B cell (primary cell): Measurements from ENCODE around the gene MAPKBP1. TPM values are rescaled to one million over a fixed set of nuclear protein-coding genes. Genes with fewer than 3 reads are reported as not detected.
A peak's percentile ranks its signal among the peaks of the same experiment; 100 is the strongest.

Source experiments
- ATAC-seq: fragments of 200-7000 bp; cut with Tn5 transposase; one replicate; pipeline ENCODE4 v1.10.0; 2021; ENCODE audit warnings: low read depth, mild to moderate bottlenecking, moderate number of reproducible peaks, moderate library complexity
- CTCF ChIA-PET: fragments of 350-600 bp; sonication (Branson Sonifier 250); formaldehyde crosslinking; loops from one replicate; lab custom pipeline; 2021; ENCODE audit warnings: antibody characterized with exemption, inconsistent platforms; lab: Charles Lee
- POLR2A ChIA-PET: fragments of 350-600 bp; sonication (Branson Sonifier 250); formaldehyde crosslinking; loops from one replicate; lab custom pipeline; 2021; ENCODE audit warnings: antibody characterized with exemption; lab: Charles Lee
- DNase-seq: peaks from one replicate; pipeline ENCODE4 v3.0.0; 2013
- H2AFZ ChIP-seq: 2 replicates; pipeline ENCODE4 v1.6.1; 2012; ENCODE audit warnings: mild to moderate bottlenecking, low read depth, low read length; ENCODE audit not compliant: insufficient read depth, poor library complexity, severe bottlenecking
- H3K27ac ChIP-seq, 2 donors: 1 replicate in 1 of 2; 2 replicates in 1 of 2; pipeline ENCODE4 v1.5.1; 2012 to 2013; ENCODE audit warnings: low read length in 2 of 2, mild to moderate bottlenecking in 2 of 2, moderate library complexity in 1 of 2
- H3K27me3 ChIP-seq, 4 experiments: fragments of 200-600 bp in 1 of 4; sonication (generic) in 1 of 4; replicated peaks in 1 of 4; 1 replicate in 2 of 4; 2 replicates in 2 of 4; pipeline versions ENCODE4 v1.6.1 to v1.7.0; 2013 to 2016; ENCODE audit warnings: low read length in 3 of 4, mild to moderate bottlenecking in 2 of 4, mixed read lengths in 1 of 4, moderate library complexity in 1 of 4; ENCODE audit not compliant: insufficient read depth in 4 of 4, control insufficient read depth in 3 of 4; ENCODE audit errors: control extremely low read depth in 1 of 4
- H3K36me3 ChIP-seq, 2 experiments: replicated peaks in 1 of 2; 1 replicate in 1 of 2; 2 replicates in 1 of 2; pipeline versions ENCODE4 v1.6.1 to v1.7.1; 2013; ENCODE audit warnings: low read length in 1 of 2; ENCODE audit not compliant: insufficient read depth in 2 of 2, control insufficient read depth in 1 of 2; ENCODE audit errors: control extremely low read depth in 1 of 2, extremely low read depth in 1 of 2
- H3K4me1 ChIP-seq, 2 donors: fragments of 200-600 bp in 1 of 2; sonication (generic) in 1 of 2; 1 replicate in 1 of 2; 2 replicates in 1 of 2; pipeline versions ENCODE4 v1.5.1 to v1.6.1; 2013 to 2017; ENCODE audit warnings: low read length in 2 of 2; ENCODE audit not compliant: control insufficient read depth in 2 of 2, insufficient read depth in 2 of 2
- H3K4me2 ChIP-seq: replicated peaks from 2 replicates; pipeline ENCODE3; 2012; ENCODE audit warnings: mild to moderate bottlenecking, low read depth, low read length; ENCODE audit not compliant: poor library complexity, severe bottlenecking
- H3K4me3 ChIP-seq, 5 experiments: fragments of 200-600 bp in 1 of 5; sonication (generic) in 1 of 5; 1 replicate in 3 of 5; 2 replicates in 2 of 5; pipeline versions ENCODE4 v1.5.1 to v1.7.0; 2011 to 2016; ENCODE audit warnings: low read length in 4 of 5, mild to moderate bottlenecking in 4 of 5, low read depth in 2 of 5, control low read depth in 1 of 5, moderate library complexity in 1 of 5; ENCODE audit not compliant: insufficient read depth in 1 of 5; ENCODE audit errors: control extremely low read depth in 1 of 5, extremely low read depth in 1 of 5
- H3K79me2 ChIP-seq: fragments of 200-600 bp; sonication (generic); one replicate; pipeline ENCODE4 v1.6.0; 2016; ENCODE audit warnings: low read length; ENCODE audit not compliant: control insufficient read depth, insufficient read depth
- H3K9ac ChIP-seq: fragments of 200-600 bp; sonication (generic); 2 replicates; pipeline ENCODE4 v1.6.1; 2017; ENCODE audit warnings: mild to moderate bottlenecking, low read length, moderate library complexity
- H3K9me3 ChIP-seq, 3 donors: one replicate each; pipeline versions ENCODE4 v1.6.1 to v1.7.1; 2013; ENCODE audit warnings: low read length in 2 of 3; ENCODE audit not compliant: control insufficient read depth in 2 of 3, insufficient read depth in 1 of 3; ENCODE audit errors: control extremely low read depth in 1 of 3
- H4K20me1 ChIP-seq: 2 replicates; pipeline ENCODE4 v1.6.0; 2012; ENCODE audit warnings: mild to moderate bottlenecking, low read length; ENCODE audit not compliant: insufficient read depth, control insufficient read depth, poor library complexity, severe bottlenecking
- H3K27ac Mint-ChIP-seq: one replicate; pipeline ENCODE4 v1.8.0; 2021; ENCODE audit warnings: mixed read lengths
- H3K27me3 Mint-ChIP-seq: one replicate; pipeline ENCODE4 v1.8.0; 2021; ENCODE audit warnings: mixed read lengths
- H3K4me1 Mint-ChIP-seq: one replicate; pipeline ENCODE4 v1.8.0; 2021; ENCODE audit warnings: mixed read lengths
- H3K4me3 Mint-ChIP-seq: one replicate; pipeline ENCODE4 v1.8.0; 2021; ENCODE audit warnings: mixed read lengths
- H3K9me3 Mint-ChIP-seq: one replicate; pipeline ENCODE4 v1.8.0; 2022; ENCODE audit warnings: mixed read lengths; ENCODE audit not compliant: insufficient read depth
- EZH2 ChIP-seq: IDR thresholded peaks from 2 replicates; pipeline ENCODE4 v1.6.1; 2012; ENCODE audit warnings: borderline replicate concordance, low read depth, mild to moderate bottlenecking, moderate library complexity, low read length; ENCODE audit not compliant: insufficient read depth, poor library complexity, severe bottlenecking
- WGBS: methylation state at CpG from one replicate; pipeline ENCODE4 v1.1.5; 2013; ENCODE audit warnings: missing lambda C conversion rate; ENCODE audit not compliant: insufficient coverage; 5-methylcytosine and 5-hydroxymethylcytosine counted together
- intact Hi-C: fragments of 100-400 bp; cut with micrococcal nuclease; formaldehyde crosslinking; loops from one replicate; pipeline ENCODE4 v1.10.0; 2022
- polyA plus RNA-seq: library from polyadenylated mRNA; depleted of rRNA; stranded (reverse); fragments of >200 nt; gene quantifications from 2 replicates; pipeline ENCODE4 v1.2.3, GENCODE V29; 2012
- total RNA-seq, 2 donors: library from RNA; stranded (reverse); fragments of 120-200 nt in 1 of 2; gene quantifications; 1 replicate in 1 of 2; 2 replicates in 1 of 2; pipeline versions ENCODE4 v1.2.3 to v1.2.4, GENCODE V29; 2013 to 2022
- TF ChIP-seq, protein P1 (sequence below): fragments of 200-600 bp; IDR thresholded peaks from one replicate; pipeline ENCODE4 v1.8.0; 2022; ENCODE audit warnings: antibody characterized with exemption, mild to moderate bottlenecking

MAPKBP1 gene
- total and polyA plus RNA-seq, 2 donors (not counting 1 experiment from before 2014, with no cell fraction given), result 14.1 to 59.2 TPM

DNA sequence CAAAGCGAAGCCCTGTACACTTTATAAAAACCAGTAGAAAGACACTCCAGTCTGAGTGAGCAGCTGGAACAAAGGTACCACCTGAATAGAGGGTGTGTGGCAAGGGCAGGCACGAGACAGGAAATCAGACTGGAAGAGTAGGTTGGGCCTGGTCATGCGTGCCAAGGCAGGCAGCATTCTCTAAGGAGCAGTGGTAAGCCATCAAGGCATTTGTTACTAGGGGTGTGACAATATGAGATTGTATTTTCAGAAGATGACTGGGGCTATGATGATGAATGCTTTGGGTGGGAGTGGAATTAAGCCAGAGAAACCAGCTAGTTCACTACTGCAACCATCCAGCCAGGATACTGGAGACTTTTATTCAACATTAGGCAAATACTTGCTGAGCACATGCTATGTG lies 58.6 kb downstream of the MAPKBP1 start:
- intact Hi-C loops, result no loop called here
- H3K27ac Mint-ChIP-seq, result no peak overlapping the region
- Histone ChIP-seq H3K9ac (no peak overlapping the region), H3K4me2 (peak overlapping the region; percentile 25), H3K27ac (no peak overlapping the region), H3K4me3 (no peak overlapping the region), H3K79me2 (peaks cover 43% of the 10 kb centered on the region), H3K4me1 (peaks cover 14 to 22% of the 10 kb centered on the region in 2 donors), H4K20me1 (peaks cover 53% of the 10 kb centered on the region), H3K9me3 (no peaks in the 10 kb centered on the region), H3K36me3 (peaks cover 0 to 7% of the 10 kb centered on the region in 2 experiments), H3K27me3 (no peaks in the 10 kb centered on the region), H2AFZ (no peak overlapping the region)
- TF ChIP-seq, protein P1, sequence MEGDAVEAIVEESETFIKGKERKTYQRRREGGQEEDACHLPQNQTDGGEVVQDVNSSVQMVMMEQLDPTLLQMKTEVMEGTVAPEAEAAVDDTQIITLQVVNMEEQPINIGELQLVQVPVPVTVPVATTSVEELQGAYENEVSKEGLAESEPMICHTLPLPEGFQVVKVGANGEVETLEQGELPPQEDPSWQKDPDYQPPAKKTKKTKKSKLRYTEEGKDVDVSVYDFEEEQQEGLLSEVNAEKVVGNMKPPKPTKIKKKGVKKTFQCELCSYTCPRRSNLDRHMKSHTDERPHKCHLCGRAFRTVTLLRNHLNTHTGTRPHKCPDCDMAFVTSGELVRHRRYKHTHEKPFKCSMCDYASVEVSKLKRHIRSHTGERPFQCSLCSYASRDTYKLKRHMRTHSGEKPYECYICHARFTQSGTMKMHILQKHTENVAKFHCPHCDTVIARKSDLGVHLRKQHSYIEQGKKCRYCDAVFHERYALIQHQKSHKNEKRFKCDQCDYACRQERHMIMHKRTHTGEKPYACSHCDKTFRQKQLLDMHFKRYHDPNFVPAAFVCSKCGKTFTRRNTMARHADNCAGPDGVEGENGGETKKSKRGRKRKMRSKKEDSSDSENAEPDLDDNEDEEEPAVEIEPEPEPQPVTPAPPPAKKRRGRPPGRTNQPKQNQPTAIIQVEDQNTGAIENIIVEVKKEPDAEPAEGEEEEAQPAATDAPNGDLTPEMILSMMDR, result no peak
- no peak for TF ChIP-seq EZH2
- DNase-seq (no peak), ATAC-seq (no peak)
- POLR2A ChIA-PET, result no interaction called here
- CTCF ChIA-PET, result interaction anchor here (0.6 to 2.0 kb wide), 3 partner anchors 21 to 471 kb away, joined by 3 to 12 read pairs (median 7); partner anchors contain the start of gene MAPKBP1
- H3K4me1 Mint-ChIP-seq, result peaks cover 21% of the 10 kb centered on the region
- WGBS, result 0% methylated on average over 2 of the region's 3 CpGs
- H3K27me3 Mint-ChIP-seq, result no peaks in the 10 kb centered on the region
- no peak overlapping the region for H3K4me3 Mint-ChIP-seq
- no peaks in the 10 kb centered on the region for H3K9me3 Mint-ChIP-seq

DNA sequence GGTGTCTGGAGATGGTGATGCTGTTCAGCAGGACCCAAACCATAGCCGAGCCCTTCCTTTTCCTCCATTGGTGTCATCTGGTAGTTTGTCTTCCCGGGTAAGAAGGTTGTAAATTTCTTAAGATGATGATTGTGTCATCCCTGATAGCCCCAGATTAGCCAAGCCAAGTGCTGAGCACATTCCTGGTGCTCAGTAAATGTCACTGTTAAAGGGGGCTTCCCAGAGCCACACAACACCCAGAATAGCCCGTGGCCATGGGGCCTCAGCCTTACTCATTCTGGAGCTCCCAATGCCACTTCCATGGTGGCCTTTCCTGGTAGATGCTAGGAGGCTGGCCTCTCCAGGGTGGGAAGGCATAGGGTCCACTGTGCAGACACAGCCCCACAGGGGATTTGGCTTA lies 59.8 kb downstream of the MAPKBP1 start:
- H3K27me3 ChIP-seq, result no peaks in the 10 kb centered on the region
- no peak overlapping the region for H3K4me2 ChIP-seq
- peaks cover 7 to 14% of the 10 kb centered on the region in 2 donors for H3K4me1 ChIP-seq
- H3K9ac ChIP-seq, result no peak overlapping the region
- peaks cover 43% of the 10 kb centered on the region for H3K79me2 ChIP-seq
- peaks cover 58% of the 10 kb centered on the region for H4K20me1 ChIP-seq
- H2AFZ ChIP-seq, result no peak overlapping the region
- Mint-ChIP-seq H3K27ac (no peak overlapping the region), H3K9me3 (no peaks in the 10 kb centered on the region), H3K27me3 (no peaks in the 10 kb centered on the region), H3K4me3 (no peak overlapping the region), H3K4me1 (peaks cover 14% of the 10 kb centered on the region)
- no peak overlapping the region for H3K27ac ChIP-seq
- ChIA-PET POLR2A (no interaction called here), CTCF (no interaction called here)
- intact Hi-C loops, result no loop called here
- ATAC-seq (no peak), DNase-seq (no peak)
- 100% methylated on average over 1 of the region's 3 CpGs for WGBS
- peaks cover 0 to 7% of the 10 kb centered on the region in 2 experiments for H3K36me3 ChIP-seq
- no peak overlapping the region for H3K4me3 ChIP-seq
- no peaks in the 10 kb centered on the region for H3K9me3 ChIP-seq
- TF ChIP-seq, protein P1, result no peak
- no peak for TF ChIP-seq EZH2
